GM12878 (cell line): ENCODE data around the gene SEC11C. TPM values are rescaled to one million over a fixed set of nuclear protein-coding genes. Genes with fewer than 3 reads are reported as not detected.

Source experiments
- ATAC-seq: fragments of 200-7000 bp; cut with Tn5 transposase; 3 replicates; pipeline ENCODE4 v1.9.1; 2020; ENCODE audit warnings: mild to moderate bottlenecking, moderate library complexity
- BruUV-seq: library from RNA; stranded (reverse); fragments of 400-500 nt; replicated peaks from 2 replicates; lab custom pipeline; 2021; lab: Mats Ljungman, UMichigan
- CTCF ChIA-PET: fragments of 300-600 bp; sonication (Branson Sonifier 250); formaldehyde crosslinking; extraction: SDS; loops from one replicate; lab custom pipeline; 2021; ENCODE audit warnings: inconsistent platforms; lab: Yijun Ruan, JAX
- POLR2A ChIA-PET: fragments of 350-600 bp; formaldehyde crosslinking; extraction: SDS; loops from one replicate; lab custom pipeline; 2021; ENCODE audit warnings: inconsistent platforms; lab: Charles Lee
- RAD21 ChIA-PET: fragments of 300-600 bp; sonication (Branson Sonifier 250); formaldehyde crosslinking; loops from one replicate; lab custom pipeline; 2023; ENCODE audit warnings: antibody characterized with exemption; ENCODE audit not compliant: unreplicated experiment; lab: Charles Lee
- SMC1A ChIA-PET: fragments of 300-600 bp; sonication (Branson Sonifier 250); formaldehyde crosslinking; loops from one replicate; lab custom pipeline; 2023; ENCODE audit not compliant: unreplicated experiment, uncharacterized antibody; lab: Charles Lee
- DNase-seq: peaks from one replicate; pipeline ENCODE4 v3.0.0-alpha.2; 2011; ENCODE audit warnings: low read depth, low spot score
- FAIRE-seq: peaks from 3 replicates; lab custom pipeline; 2011; peaks lifted over from hg19 to GRCh38; lab: Jason Lieb, UNC
- H2AFZ ChIP-seq: 2 replicates; pipeline ENCODE4 v1.6.0; 2011; ENCODE audit warnings: low read depth, low read length, control low read depth; ENCODE audit not compliant: control insufficient read depth
- H3K27ac ChIP-seq: 2 replicates; pipeline ENCODE4 v1.5.1; 2011; ENCODE audit warnings: control low read depth; ENCODE audit not compliant: control insufficient read depth, insufficient read depth
- H3K27me3 ChIP-seq, 2 experiments: replicated peaks in 1 of 2; 2 replicates each; pipeline versions ENCODE4 v1.6.0 to v1.6.1; 2011; ENCODE audit warnings: low read length in 1 of 2; ENCODE audit not compliant: control insufficient read depth in 2 of 2, insufficient read depth in 2 of 2
- H3K36me3 ChIP-seq, 2 experiments: 2 replicates each; pipeline ENCODE4 v1.5.1; 2011; ENCODE audit warnings: low read length in 1 of 2; ENCODE audit not compliant: control insufficient read depth in 2 of 2, insufficient read depth in 2 of 2
- H3K4me1 ChIP-seq: 2 replicates; pipeline ENCODE4 v1.6.1; 2011; ENCODE audit warnings: mild to moderate bottlenecking, low read length, moderate library complexity, mixed read lengths; ENCODE audit not compliant: control insufficient read depth, insufficient read depth
- H3K4me2 ChIP-seq: 2 replicates; pipeline ENCODE4 v1.6.0; 2011; ENCODE audit warnings: control low read depth; ENCODE audit not compliant: control insufficient read depth, insufficient read depth
- H3K4me3 ChIP-seq: fragments of 200-600 bp; sonication (generic); 2 replicates; pipeline ENCODE4 v1.5.1; 2016
- H3K79me2 ChIP-seq: 2 replicates; pipeline ENCODE4 v1.6.0; 2011; ENCODE audit warnings: low read length; ENCODE audit not compliant: control insufficient read depth, insufficient read depth
- H3K9ac ChIP-seq: 2 replicates; pipeline ENCODE4 v1.8.0; 2011; ENCODE audit warnings: low read length, control low read depth, mixed read lengths; ENCODE audit not compliant: control insufficient read depth, insufficient read depth
- H3K9me3 ChIP-seq: replicated peaks from 3 replicates; pipeline ENCODE4 v1.5.1; 2011; ENCODE audit warnings: mild to moderate bottlenecking, low read length; ENCODE audit not compliant: control insufficient read depth, insufficient read depth
- H4K20me1 ChIP-seq: 2 replicates; pipeline ENCODE4 v1.6.0; 2011; ENCODE audit not compliant: control insufficient read depth, insufficient read depth
- CEBPB ChIP-seq, 2 experiments: fragments of 150-350 bp in 1 of 2; IDR thresholded peaks; 2 replicates each; pipeline ENCODE4 v1.6.1; 2012 to 2014; ENCODE audit warnings: low read depth in 2 of 2, low read length in 2 of 2, borderline replicate concordance in 1 of 2, inconsistent platforms in 1 of 2
- CREB1 ChIP-seq: IDR thresholded peaks from 2 replicates; pipeline ENCODE4 v1.6.1; 2012; ENCODE audit warnings: low read depth, mild to moderate bottlenecking, inconsistent platforms
- HDGF ChIP-seq: fragments of 450-650 bp; IDR thresholded peaks from 2 replicates; pipeline ENCODE4 v1.6.1; 2016; ENCODE audit warnings: antibody characterized with exemption
- MEF2A ChIP-seq: IDR thresholded peaks from 2 replicates; pipeline ENCODE4 v1.6.1; 2011; ENCODE audit warnings: low read depth, mild to moderate bottlenecking, low read length, moderate library complexity; ENCODE audit not compliant: insufficient read depth
- MLLT1 ChIP-seq: fragments of 450-650 bp; IDR thresholded peaks from 2 replicates; pipeline ENCODE4 v1.6.1; 2016; ENCODE audit warnings: mild to moderate bottlenecking
- NBN ChIP-seq: fragments of 450-650 bp; IDR thresholded peaks from 2 replicates; pipeline ENCODE4 v1.6.1; 2016
- POLR2AphosphoS2 ChIP-seq: IDR thresholded peaks from 2 replicates; pipeline ENCODE4 v1.6.1; 2011; ENCODE audit warnings: low read depth, mild to moderate bottlenecking, low read length, improper control_type of control experiment, moderate library complexity
- WRNIP1 ChIP-seq: IDR thresholded peaks from 2 replicates; pipeline ENCODE4 v1.6.1; 2011; ENCODE audit warnings: low read depth, low read length, improper control_type of control experiment, borderline replicate concordance
- WGBS: methylation state at CpG from one replicate; pipeline ENCODE4 v1.1.6; 2016; ENCODE audit warnings: low lambda C conversion rate; ENCODE audit not compliant: insufficient replicate concordance, insufficient coverage; ENCODE audit errors: missing lambda C conversion rate; 5-methylcytosine and 5-hydroxymethylcytosine counted together
- in situ Hi-C: fragments of 300-500 bp; cut with MboI; formaldehyde crosslinking; loops from 9 replicates; pipeline ENCODE4 v1.14.3; 2018; ENCODE audit warnings: mixed read lengths
- intact Hi-C: fragments of 100-400 bp; cut with micrococcal nuclease; formaldehyde crosslinking; loops from one replicate; pipeline ENCODE4 v1.14.2; 2022; ENCODE audit not compliant: unreplicated experiment
- polyA plus RNA-seq, 11 experiments: library from polyadenylated mRNA; depleted of rRNA in 4 of 11; unstranded in 6 of 11; stranded (reverse) in 5 of 11; fragments of >200 nt; fragmentation: Nextera tagmentation in 4 of 11; fragmentation: Illumina TruSeq in 1 of 11; extraction: Ambion mirVana in 4 of 11; extraction: Trizol in 1 of 11; gene quantifications; 1 replicate in 1 of 11; 2 replicates in 10 of 11; pipeline versions ENCODE4 v1.2.1 to v1.2.3, GENCODE V29; 2011 to 2016; ENCODE audit warnings: inconsistent platforms in 2 of 11, missing spikeins in 2 of 11, low read depth in 1 of 11
- total RNA-seq, 4 experiments: library from RNA; depleted of rRNA in 3 of 4; stranded (reverse); fragments of >200 nt in 3 of 4; fragmentation: Illumina TruSeq in 1 of 4; extraction: Trizol in 1 of 4; gene quantifications; 2 replicates each; pipeline versions ENCODE4 v1.2.1 to v1.2.3, GENCODE V29; 2013 to 2021

SEC11C gene
- total and polyA plus RNA-seq, 10 of the 15 experiments (the other 5 are each of a cell fraction or from before 2014, with no cell fraction given), result 124 to 649 (median 211) TPM

DNA sequence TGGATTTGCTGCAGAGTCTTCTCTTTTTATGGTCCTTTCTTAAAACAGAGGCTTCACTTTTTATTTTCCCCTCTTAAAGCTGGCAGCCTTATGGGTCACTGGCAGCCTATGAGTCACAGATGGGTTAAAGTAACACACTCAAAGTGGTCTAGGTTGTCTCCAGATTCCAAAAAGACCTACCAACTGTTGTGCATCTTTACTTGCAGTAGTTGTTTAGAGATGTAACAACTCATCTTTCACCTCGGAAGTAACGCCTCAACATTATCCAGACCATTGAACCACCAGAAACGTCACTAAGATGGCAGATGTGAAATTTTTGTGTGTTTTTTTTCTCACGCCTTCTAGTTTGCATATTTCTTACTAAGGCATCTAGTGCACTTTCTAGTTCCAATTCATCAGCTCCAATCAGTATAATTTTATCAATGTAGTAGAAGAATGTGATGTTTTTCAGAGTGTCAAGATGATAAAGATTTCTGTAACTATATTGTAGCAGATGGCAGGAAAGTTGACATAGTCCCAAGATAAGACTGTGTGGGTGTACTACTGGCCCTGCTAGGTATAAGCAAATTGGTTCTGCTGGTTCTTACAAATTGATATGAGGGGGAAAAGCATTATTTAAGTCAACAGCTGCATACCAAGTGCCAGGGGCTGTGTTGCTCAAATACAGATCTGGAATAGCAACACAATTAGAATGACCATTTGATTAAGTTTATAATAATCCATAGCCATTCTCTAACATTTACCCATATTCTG lies 9.6 kb upstream of the SEC11C start:
- in situ Hi-C loops, result no loop called here
- TF ChIP-seq CEBPB (IDR thresholded peaks at IDR 0.05; ENCODE audit: borderline replicate concordance in 1 of 2, low read depth in 2 of 2, low read length in 2 of 2) (no peak), HDGF (no peak), NBN (no peak), POLR2AphosphoS2 (no peak), MEF2A (no peak), MLLT1 (no peak), WRNIP1 (no peak), CREB1 (no peak)
- H3K4me3 ChIP-seq, result no peak overlapping the region
- no peaks in the 10 kb centered on the region for H3K79me2 ChIP-seq
- H3K27me3 ChIP-seq, result peaks cover 2 to 9% of the 10 kb centered on the region in 2 experiments; a peak in 3 of 4 replicates
- BruUV-seq, result no TSS peak
- no peaks in the 10 kb centered on the region for H4K20me1 ChIP-seq
- ChIA-PET SMC1A (no interaction called here), POLR2A (interaction anchor here (0.6 kb wide), 1 partner anchor 14 kb away, joined by 3 read pairs; no protein-coding TSS in a partner anchor), CTCF (interaction anchor here (0.6 to 1.1 kb wide), 4 partner anchors 11 to 47 kb away, joined by 3 to 4 read pairs (median 3); no protein-coding TSS in a partner anchor), RAD21 (no interaction called here)
- no peaks in the 10 kb centered on the region for H3K36me3 ChIP-seq
- DNase-seq, result no peak
- intact Hi-C loops, result no loop called here
- H3K9me3 ChIP-seq, result no peaks in the 10 kb centered on the region
- H3K4me2 ChIP-seq, result no peak overlapping the region
- H3K27ac ChIP-seq, result no peak overlapping the region
- no peak for FAIRE-seq
- no peak overlapping the region for H2AFZ ChIP-seq
- H3K9ac ChIP-seq, result no peak overlapping the region
- H3K4me1 ChIP-seq, result no peaks in the 10 kb centered on the region
- WGBS, result 9% methylated on average over 4 of the region's 4 CpGs
- no peak for ATAC-seq
